ENCODE data around the gene PRDM16.

GRCh38 chr1:3127738-3128137, 58.7 kb downstream of the PRDM16 start:
- TF ChIP-seq EZH2 (IDR thresholded peaks at IDR 0.05; ENCODE audit: borderline replicate concordance, insufficient read depth, low read depth, low read length, poor library complexity, severe bottlenecking) (no peak), CTCF (IDR thresholded peaks at IDR 0.05) (no peak)
